ENCODE measurements around the gene KLHDC7A.
"Not testable (repeated sequence)": the region's sequence is repeated elsewhere in the genome, so short reads cannot be mapped to it uniquely, and the experiment has no call there.

The KLHDC7A gene

DNA sequence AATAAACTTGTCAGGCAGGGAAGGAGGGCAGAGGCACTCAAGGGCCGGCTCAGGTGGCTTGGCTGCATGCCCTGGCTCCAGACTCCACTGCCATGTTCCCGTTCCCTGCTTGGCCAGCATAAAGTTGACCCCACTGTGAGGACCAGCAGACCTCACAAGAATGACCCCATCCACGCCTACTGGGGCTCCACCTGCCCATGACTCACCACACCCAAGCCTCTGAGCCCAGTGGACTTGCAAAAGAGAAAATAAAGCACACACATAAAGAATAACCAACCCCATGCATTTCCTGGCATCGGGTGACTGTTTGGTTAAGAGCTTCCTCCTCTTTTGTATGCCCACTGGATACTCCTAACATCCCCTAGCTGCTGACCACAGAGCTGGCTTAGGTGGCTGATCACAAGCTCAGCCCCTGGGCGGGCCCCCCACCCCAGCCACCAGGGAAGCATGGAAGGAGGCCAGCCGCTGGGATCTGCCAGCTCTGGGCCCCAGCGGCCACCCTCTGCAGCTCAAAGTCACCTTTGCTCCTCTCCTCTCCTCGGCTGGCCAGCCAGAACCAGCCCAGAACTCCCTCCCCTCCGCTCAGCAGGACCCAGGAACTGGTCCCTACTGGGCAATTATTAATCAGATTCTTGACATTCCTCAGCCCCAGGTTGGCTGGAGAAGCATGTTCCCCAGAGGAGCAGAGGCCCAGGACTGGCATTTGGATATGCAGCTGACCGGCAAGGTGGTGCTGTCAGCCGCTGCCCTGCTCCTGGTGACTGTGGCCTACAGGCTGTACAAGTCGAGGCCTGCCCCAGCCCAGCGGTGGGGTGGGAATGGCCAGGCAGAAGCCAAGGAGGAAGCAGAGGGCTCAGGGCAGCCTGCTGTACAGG is at the start of gene KLHDC7A:
TSS of gene KLHDC7A (plus strand) at position 616 of the 875 bp plus-strand sequence. CDS start at position 668, 52 bp downstream.
- DNase-seq (ENCODE audit: low spot score): no peak
- Mint-ChIP-seq H3K4me1 (ENCODE audit: low read depth) (peaks cover 10% of the 10 kb centered on the region), H3K36me3 (ENCODE audit: low read depth) (no peaks in the 10 kb centered on the region), H3K9me3 (no peaks in the 10 kb centered on the region), H3K4me3 (no peak within 1 kb of the TSS), H3K27me3 (ENCODE audit: low read depth) (peaks cover 2% of the 10 kb centered on the region), H3K27ac (no peak within 1 kb of the TSS)

DNA sequence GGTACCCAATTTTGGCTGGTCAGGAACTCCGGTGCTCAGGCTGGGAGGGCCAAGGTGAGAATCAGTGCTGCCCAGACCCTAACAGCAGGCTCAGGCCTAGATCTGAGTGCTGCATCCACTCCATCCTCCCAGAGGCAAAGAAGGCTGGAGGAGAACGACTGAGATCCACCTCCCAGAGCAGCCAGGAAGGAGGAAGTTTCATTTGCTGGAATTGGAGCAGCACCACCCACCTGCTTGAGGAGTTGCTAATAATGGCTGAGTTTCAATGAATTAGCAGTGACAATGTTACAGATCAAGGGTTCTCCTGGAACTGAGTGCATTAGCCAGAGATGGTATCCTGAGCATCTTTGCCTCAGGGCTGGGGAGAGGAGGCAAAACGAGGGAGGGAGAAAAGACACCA is 46.7 kb upstream of the KLHDC7A start:
- Mint-ChIP-seq H3K27me3 (ENCODE audit: low read depth) (no peaks in the 10 kb centered on the region), H3K36me3 (ENCODE audit: low read depth) (no peaks in the 10 kb centered on the region), H3K4me3 (no peak overlapping the region), H3K27ac (no peak overlapping the region), H3K4me1 (ENCODE audit: low read depth) (no peaks in the 10 kb centered on the region), H3K9me3 (no peaks in the 10 kb centered on the region)
- no peak for DNase-seq (ENCODE audit: low spot score)

DNA sequence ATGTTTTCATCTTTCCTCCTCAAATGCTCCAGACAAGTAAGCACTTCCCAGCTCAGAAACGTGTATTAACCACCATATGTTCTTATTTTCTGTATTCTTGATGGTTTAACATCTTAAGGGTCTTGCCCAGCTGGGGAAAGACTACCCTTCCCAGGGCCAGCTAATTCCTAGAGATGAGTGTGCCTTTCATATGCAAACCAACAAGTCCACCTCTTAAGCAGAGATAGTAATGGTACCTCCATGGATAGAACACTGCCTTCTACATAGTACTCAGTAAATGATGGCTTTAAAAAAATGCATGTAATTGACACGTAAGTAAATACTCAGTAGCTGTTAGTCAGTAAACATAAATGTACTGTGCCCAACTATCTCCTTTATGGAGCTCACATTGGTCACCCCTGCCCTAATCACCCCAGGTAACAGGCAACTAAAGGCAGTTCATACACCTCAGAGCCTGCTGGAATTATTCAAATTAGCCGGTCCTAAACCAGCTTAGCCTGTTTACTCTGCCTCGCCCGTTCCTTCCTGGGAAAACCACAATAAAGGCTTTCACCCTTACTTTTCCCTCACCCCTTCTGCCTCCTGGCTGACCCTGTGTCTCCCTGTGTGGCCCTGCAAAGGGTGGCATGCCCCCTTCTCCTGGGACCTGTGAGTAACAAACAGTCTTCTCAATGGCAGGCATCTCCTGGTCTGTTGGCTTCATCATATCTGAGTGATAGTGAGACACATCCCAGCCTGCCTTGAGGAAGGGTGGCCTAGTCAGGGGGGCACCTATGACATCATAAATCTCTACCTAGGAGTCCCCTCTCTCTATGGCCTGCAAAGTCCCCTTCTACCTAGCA is 40.1 kb upstream of the KLHDC7A start:
- Mint-ChIP-seq H3K27ac (no peak overlapping the region), H3K27me3 (ENCODE audit: low read depth) (no peaks in the 10 kb centered on the region), H3K36me3 (ENCODE audit: low read depth) (no peaks in the 10 kb centered on the region), H3K9me3 (no peaks in the 10 kb centered on the region), H3K4me1 (ENCODE audit: low read depth) (no peaks in the 10 kb centered on the region), H3K4me3 (no peak overlapping the region)
- DNase-seq (ENCODE audit: low spot score): no peak

DNA sequence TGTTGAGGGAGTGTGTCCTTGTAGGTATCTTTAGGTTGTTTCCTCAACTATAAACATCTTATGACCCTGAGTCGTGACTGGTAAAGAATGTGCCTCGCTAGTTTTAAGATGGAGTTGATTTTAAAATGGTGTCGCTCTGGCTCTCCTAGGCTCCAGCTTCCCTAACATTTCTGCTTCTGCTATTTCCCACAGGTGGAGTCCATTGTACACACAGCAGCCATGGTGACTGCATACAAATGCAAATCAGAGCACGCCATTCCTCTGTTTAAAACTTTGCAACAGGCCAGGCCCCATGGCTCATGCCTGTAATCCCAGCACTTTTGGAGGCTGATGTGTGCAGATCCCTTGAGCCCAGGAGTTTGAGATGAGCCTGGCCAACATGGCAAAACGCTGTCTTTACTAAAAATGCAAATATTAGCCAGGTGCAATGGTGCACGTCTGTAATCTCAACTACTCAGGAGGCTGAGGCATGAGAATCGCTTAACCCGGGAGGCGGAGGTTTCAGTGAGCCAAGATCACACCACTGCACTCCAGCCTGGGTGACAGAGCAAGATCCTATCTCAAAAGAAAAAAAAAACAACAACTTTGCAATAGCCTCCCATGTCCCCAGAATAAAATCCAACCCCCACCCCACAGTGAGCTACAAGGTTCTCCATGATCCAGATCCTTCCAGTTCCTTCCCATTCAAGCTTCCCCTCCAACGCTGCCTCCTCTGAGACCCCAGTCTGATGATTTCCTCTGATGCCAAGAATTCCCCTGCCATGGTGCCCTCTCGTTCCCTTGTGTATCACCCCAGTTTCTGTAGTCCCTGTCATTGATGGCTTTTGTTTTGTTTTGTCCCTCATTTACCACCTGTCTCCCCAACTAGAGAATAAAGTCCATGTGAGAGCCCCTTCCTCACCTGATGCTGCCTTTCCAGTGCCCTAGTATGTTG is 36.9 kb upstream of the KLHDC7A start:
- DNase-seq (ENCODE audit: low spot score): no peak
- Mint-ChIP-seq H3K27me3 (ENCODE audit: low read depth) (no peaks in the 10 kb centered on the region), H3K4me1 (ENCODE audit: low read depth) (no peaks in the 10 kb centered on the region), H3K36me3 (ENCODE audit: low read depth) (no peaks in the 10 kb centered on the region), H3K27ac (no peak overlapping the region), H3K9me3 (peaks cover 6% of the 10 kb centered on the region), H3K4me3 (no peak overlapping the region)

DNA sequence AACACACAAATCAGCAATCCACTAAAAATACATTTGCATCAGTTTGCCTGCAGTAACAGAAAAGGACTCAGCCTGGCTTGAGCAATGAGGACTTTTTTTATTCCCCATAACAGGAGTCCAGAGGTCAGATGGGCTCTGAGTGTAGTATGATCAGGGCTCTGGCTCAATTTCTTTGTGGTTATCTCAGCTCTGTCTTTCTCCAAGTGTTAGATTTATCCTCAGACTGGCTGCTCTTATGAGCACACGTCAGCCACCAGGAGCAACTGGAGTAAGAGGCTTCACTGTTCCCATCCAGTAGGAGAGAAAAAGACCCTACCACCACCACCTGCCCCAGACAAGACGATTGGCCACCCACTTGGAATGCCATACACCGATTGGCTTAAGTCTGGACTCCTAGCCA is 36.2 kb upstream of the KLHDC7A start:
- H3K27ac Mint-ChIP-seq: no peak overlapping the region

DNA sequence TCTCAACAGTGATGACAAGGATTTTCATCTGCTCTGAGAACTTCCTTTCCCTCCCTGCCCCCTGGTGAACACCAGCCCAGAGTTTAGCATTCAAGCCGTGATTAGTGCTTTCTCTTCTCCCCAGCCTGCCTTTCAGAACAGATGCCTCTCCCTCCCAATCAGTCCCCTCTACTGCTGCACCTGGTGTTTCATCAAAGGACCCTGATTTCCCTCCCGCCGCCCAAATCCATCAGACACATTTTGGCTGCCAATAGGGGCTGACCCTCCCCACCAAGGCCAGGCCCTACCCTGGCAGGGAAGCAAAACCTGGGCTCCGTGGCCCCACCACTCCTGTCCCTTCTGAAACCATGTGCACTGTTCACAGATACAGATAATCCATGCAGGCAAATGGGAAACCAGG is 34.0 kb upstream of the KLHDC7A start:
- DNase-seq (ENCODE audit: low spot score): no peak
- H3K36me3 Mint-ChIP-seq (ENCODE audit: low read depth): no peaks in the 10 kb centered on the region
- H3K27me3 Mint-ChIP-seq (ENCODE audit: low read depth): peaks cover 2% of the 10 kb centered on the region
- H3K4me3 Mint-ChIP-seq: no peak overlapping the region
- H3K9me3 Mint-ChIP-seq: peaks cover 6% of the 10 kb centered on the region
- no peak overlapping the region for H3K27ac Mint-ChIP-seq
- H3K4me1 Mint-ChIP-seq (ENCODE audit: low read depth): no peaks in the 10 kb centered on the region

More for the DNA sequence above, 36.2 kb upstream of the KLHDC7A start:
- H3K36me3 Mint-ChIP-seq (ENCODE audit: low read depth): no peaks in the 10 kb centered on the region
- H3K4me1 Mint-ChIP-seq (ENCODE audit: low read depth): no peaks in the 10 kb centered on the region
- no peak for DNase-seq (ENCODE audit: low spot score)
- peaks cover 6% of the 10 kb centered on the region for H3K9me3 Mint-ChIP-seq
- no peaks in the 10 kb centered on the region for H3K27me3 Mint-ChIP-seq (ENCODE audit: low read depth)
- no peak overlapping the region for H3K4me3 Mint-ChIP-seq

DNA sequence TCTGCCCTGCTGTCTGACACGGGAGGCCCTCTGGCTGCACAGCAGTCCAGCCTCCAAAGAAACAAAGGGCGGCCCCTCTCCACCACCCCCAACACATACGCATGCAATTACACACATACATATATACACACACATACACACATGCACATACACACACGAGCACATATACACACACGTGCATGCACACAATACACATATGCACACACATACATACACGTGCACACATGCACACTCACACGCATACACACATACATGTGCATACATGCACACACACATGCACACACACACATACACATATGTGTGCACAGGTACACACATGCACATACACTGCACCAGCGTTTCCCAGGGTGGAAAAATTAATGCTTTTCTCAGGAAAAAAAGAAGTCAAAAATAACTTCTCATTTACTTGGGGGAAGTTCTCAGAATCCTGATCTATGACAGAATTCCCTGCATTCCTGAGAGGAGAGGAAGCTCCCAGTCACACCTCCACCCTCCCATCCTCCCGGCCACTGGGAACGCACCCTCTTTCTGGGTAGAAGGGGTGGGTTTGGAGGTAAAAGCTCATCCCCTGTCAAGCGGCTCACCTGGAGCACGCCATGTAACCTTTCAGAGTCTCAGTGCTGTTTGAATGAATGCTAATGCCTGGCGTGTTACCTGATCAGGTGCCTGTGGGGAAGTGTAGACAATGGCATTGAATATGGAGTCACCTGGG is 33.1 kb upstream of the KLHDC7A start:
- peaks cover 6% of the 10 kb centered on the region for H3K9me3 Mint-ChIP-seq
- H3K4me1 Mint-ChIP-seq (ENCODE audit: low read depth): no peaks in the 10 kb centered on the region
- no peak overlapping the region for H3K4me3 Mint-ChIP-seq
- H3K27me3 Mint-ChIP-seq (ENCODE audit: low read depth): peaks cover 2% of the 10 kb centered on the region
- H3K27ac Mint-ChIP-seq: no peak overlapping the region
- no peak for DNase-seq (ENCODE audit: low spot score)
- no peaks in the 10 kb centered on the region for H3K36me3 Mint-ChIP-seq (ENCODE audit: low read depth)

DNA sequence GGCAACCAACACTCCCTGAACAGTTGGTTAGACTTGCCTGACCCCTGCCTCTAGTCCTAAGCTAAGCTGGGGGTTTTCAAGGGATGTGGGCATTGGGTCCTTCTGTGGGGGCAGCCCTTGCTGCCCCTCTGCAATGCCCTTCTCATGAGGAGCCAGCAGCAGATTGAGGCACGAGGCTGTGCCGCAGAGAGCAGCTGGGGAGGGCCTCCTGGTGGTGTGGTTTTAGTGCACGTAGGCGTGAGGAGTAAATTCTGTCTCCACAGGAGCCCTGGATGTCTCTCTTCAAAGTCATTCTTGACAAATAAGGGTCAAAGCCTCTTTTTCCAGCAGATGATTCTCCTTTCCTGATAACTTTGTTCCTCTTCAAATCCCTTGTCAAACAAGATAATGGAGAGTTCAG is 31.8 kb upstream of the KLHDC7A start:
- H3K36me3 Mint-ChIP-seq (ENCODE audit: low read depth): no peaks in the 10 kb centered on the region
- peaks cover 6% of the 10 kb centered on the region for H3K9me3 Mint-ChIP-seq
- no peak overlapping the region for H3K27ac Mint-ChIP-seq
- no peak overlapping the region for H3K4me3 Mint-ChIP-seq
- DNase-seq (ENCODE audit: low spot score): no peak
- no peaks in the 10 kb centered on the region for H3K4me1 Mint-ChIP-seq (ENCODE audit: low read depth)
- peaks cover 2% of the 10 kb centered on the region for H3K27me3 Mint-ChIP-seq (ENCODE audit: low read depth)

DNA sequence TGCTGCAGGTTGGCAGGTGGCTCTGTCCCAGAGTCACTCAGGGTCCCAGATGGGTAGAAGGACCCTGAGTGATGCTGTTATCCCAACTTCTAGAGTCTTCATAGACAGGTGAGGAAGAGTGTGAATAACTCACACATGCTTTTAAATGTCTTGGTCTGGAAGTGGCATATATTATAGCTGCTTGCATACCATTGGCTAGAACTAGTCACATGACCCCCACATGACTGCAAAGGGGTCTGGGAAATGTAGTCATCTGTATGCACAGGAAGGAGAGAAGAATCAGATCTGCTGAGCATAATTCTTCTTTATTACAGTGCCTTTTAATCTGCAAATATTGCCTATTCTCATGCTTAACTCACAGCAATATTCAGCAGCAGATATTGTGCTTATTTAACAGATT is 28.2 kb upstream of the KLHDC7A start:
- no peak overlapping the region for H3K27ac Mint-ChIP-seq
- no peaks in the 10 kb centered on the region for H3K4me1 Mint-ChIP-seq (ENCODE audit: low read depth)
- H3K36me3 Mint-ChIP-seq (ENCODE audit: low read depth): no peaks in the 10 kb centered on the region
- DNase-seq (ENCODE audit: low spot score): no peak
- no peak overlapping the region for H3K4me3 Mint-ChIP-seq
- peaks cover 2% of the 10 kb centered on the region for H3K27me3 Mint-ChIP-seq (ENCODE audit: low read depth)
- no peaks in the 10 kb centered on the region for H3K9me3 Mint-ChIP-seq

DNA sequence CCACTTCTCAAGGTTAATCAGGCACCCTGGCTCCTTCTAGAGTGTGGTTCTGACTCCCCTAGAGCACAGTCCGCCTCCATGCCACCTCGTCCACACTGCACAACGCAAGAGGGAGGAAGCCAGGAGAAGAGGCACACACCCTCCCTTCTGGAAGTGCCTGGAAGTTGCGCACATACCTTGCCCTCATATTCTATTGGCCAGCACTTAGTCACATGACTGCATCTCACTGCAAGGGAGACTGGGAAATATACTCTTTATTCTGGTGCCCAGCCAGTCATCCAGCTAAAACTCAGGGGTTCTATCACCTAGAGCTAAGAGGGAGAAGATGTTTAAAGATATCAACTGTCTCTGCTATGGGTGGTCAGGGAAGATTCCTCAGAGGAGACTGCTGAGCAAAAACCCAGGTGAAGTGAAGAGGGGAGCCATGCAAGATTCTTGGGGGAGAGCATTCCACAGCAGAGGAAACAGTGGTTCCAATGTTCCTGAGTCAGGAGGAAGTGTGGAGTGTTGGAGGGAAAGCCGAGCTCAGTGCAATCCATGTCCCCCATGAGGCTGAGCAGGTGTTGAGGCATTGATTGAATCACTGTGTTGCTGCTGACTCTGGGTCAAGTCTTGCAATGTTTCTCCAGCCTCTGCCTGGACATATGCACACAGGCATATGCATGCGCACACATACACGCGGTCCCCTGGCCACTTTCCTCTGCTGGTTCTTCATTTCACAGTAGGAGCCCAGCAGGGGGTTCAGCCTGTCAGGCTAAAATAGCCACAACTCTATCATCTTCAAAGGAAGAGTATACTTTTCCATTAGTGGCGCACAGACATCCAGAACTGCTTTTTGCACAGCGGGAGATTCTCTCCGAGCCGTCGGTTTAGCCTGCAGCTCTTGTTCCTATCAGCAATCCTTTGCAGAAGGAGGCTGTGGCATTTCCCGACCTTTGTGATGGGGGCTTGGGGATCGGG is 22.3 kb upstream of the KLHDC7A start:
- Mint-ChIP-seq H3K9me3 (no peaks in the 10 kb centered on the region), H3K4me1 (ENCODE audit: low read depth) (no peaks in the 10 kb centered on the region), H3K27ac (no peak overlapping the region), H3K4me3 (no peak overlapping the region), H3K36me3 (ENCODE audit: low read depth) (no peaks in the 10 kb centered on the region), H3K27me3 (ENCODE audit: low read depth) (no peaks in the 10 kb centered on the region)
- DNase-seq (ENCODE audit: low spot score): no peak

DNA sequence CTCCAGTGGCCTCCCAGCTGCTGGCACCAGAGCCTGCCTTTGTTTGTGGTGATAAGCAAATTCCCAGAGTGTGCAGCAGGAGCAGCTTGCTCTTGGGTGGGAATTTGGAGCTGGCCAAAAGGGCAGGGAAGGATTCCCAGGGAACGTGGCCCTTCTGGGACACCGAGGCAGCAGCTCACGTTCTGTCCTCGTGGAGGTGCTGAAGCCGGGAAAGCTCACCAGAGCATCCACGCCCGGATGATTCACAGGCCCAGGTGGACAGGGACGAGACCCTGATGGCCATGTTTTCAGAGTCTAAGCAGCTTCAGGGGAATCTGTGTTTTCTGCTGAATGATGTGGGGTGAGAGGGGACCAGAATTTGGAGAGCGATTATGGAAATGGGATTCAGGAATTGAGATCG is 19.1 kb upstream of the KLHDC7A start:
- Mint-ChIP-seq H3K4me3 (no peak overlapping the region), H3K4me1 (ENCODE audit: low read depth) (peaks cover 2% of the 10 kb centered on the region), H3K27me3 (ENCODE audit: low read depth) (no peaks in the 10 kb centered on the region), H3K36me3 (ENCODE audit: low read depth) (no peaks in the 10 kb centered on the region), H3K9me3 (no peaks in the 10 kb centered on the region), H3K27ac (no peak overlapping the region)
- DNase-seq (ENCODE audit: low spot score): no peak

DNA sequence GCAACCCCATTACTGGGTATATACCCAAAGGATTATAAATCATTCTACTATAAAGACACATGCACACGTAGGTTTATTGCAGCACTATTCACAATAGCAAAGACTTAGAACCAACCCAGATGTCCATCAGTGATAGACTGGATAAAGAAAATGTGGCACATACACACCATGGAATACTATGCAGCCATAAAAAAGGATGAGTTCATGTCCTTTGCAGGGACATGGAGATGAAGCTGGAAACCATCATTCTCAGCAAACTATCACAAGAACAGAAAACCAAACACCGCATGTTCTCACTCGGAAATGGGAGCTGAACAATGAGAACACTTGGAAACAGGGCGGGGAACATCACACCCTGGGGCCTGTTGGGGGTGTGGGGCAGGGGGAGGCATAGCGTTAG is 18.2 kb upstream of the KLHDC7A start:
- H3K36me3 Mint-ChIP-seq (ENCODE audit: low read depth); H3K4me3 Mint-ChIP-seq; H3K4me1 Mint-ChIP-seq (ENCODE audit: low read depth); H3K9me3 Mint-ChIP-seq; H3K27me3 Mint-ChIP-seq (ENCODE audit: low read depth); H3K27ac Mint-ChIP-seq; DNase-seq (ENCODE audit: low spot score): not testable (repeated sequence)
